ENCODE results near the gene DMWD. TPM values are rescaled to one million over a fixed set of nuclear protein-coding genes. Genes with fewer than 3 reads are reported as not detected.

Gene DMWD
- total and polyA plus RNA-seq, 2 of the 4 experiments (the other 2 are of a cell fraction): 9.7 to 28.5 TPM

GRCh38 chr19:45762870-45763631 is 29.6 kb downstream of the DMWD start:
- Histone ChIP-seq H3K4ac (ENCODE audit: low read depth, low read length) (no peak overlapping the region), H3K79me1 (ENCODE audit: low read depth in 1 of 2, low read length in 2 of 2) (peaks cover 0 to 20% of the 10 kb centered on the region in 2 experiments; a peak in 1 of 4 replicates), H2BK120ac (ENCODE audit: low read depth, low read length) (no peak overlapping the region; the same call in 1 of the 2 replicates), H3K4me2 (ENCODE audit: low read depth, low read length) (no peak overlapping the region), H3K36me3 (ENCODE audit: control insufficient read depth, insufficient read depth, low read length) (no peaks in the 10 kb centered on the region), H2BK20ac (ENCODE audit: low read depth, low read length) (no peak overlapping the region), H3K4me3 (ENCODE audit: insufficient read depth, low read depth, low read length) (no peak overlapping the region), H4K20me1 (ENCODE audit: insufficient read depth, low read length) (no peaks in the 10 kb centered on the region), H4K91ac (ENCODE audit: insufficient read depth, low read depth, low read length) (no peak overlapping the region), H2BK15ac (ENCODE audit: low read depth, low read length) (no peak overlapping the region), H3K23ac (ENCODE audit: low read depth, low read length) (no peak overlapping the region), H3K56ac (ENCODE audit: extremely low read depth, insufficient read depth, low read length) (no peak overlapping the region), H3K27ac (ENCODE audit: insufficient read depth, low read length) (no peak overlapping the region), H2AK5ac (ENCODE audit: low read depth, low read length) (no peak overlapping the region), H4K5ac (ENCODE audit: low read depth, low read length) (no peak overlapping the region), H3K14ac (replicated peaks; ENCODE audit: low read depth, low read length) (no peak overlapping the region), H3K9ac (ENCODE audit: low read depth, low read length) (no peak overlapping the region), H3K4me1 (ENCODE audit: control insufficient read depth, insufficient read depth, low read length) (peaks cover 22% of the 10 kb centered on the region), H2BK5ac (ENCODE audit: low read depth, low read length, poor library complexity, severe bottlenecking) (no peak overlapping the region), H3K27me3 (ENCODE audit: control insufficient read depth, insufficient read depth, low read length) (peaks cover 3% of the 10 kb centered on the region; the same call in 1 of the 2 replicates), H4K8ac (ENCODE audit: low read depth in 2 of 2, low read length in 2 of 2) (no peak overlapping the region), H2AK9ac (replicated peaks; ENCODE audit: low read depth, low read length, poor library complexity) (no peak overlapping the region), H3K9me3 (ENCODE audit: control insufficient read depth, insufficient read depth, low read length) (no peaks in the 10 kb centered on the region), H2AFZ (replicated peaks; ENCODE audit: low read length, poor library complexity) (no peak overlapping the region), H3K9me1 (ENCODE audit: insufficient read depth, low read length) (no peaks in the 10 kb centered on the region), H3K18ac (ENCODE audit: low read depth, low read length) (no peak overlapping the region)
- no peak for TF ChIP-seq RFX5 (IDR thresholded peaks at IDR 0.05; ENCODE audit: low read depth, low read length)
- TF ChIP-seq CTCF (conservative IDR thresholded peaks at IDR 0.05; ENCODE audit: low read depth, low read length): no peak
- no peak for TF ChIP-seq BHLHE40 (IDR thresholded peaks at IDR 0.05; ENCODE audit: low read depth, low read length)
- no peak for TF ChIP-seq NFE2L2 (IDR thresholded peaks at IDR 0.05; ENCODE audit: low read depth, low read length)
- no peak for TF ChIP-seq ELK1 (IDR thresholded peaks at IDR 0.05; ENCODE audit: borderline replicate concordance, low read depth, low read length)
- TF ChIP-seq POLR2A (IDR thresholded peaks at IDR 0.05; ENCODE audit: low read depth, low read length): no peak
- TF ChIP-seq SMC3 (IDR thresholded peaks at IDR 0.05; ENCODE audit: low read depth, low read length): no peak
- no peak for TF ChIP-seq RAD21 (IDR thresholded peaks at IDR 0.05; ENCODE audit: low read length)
- TF ChIP-seq CHD1 (IDR thresholded peaks at IDR 0.05; ENCODE audit: low read depth, low read length): no peak
- TF ChIP-seq MAZ (IDR thresholded peaks at IDR 0.05; ENCODE audit: borderline replicate concordance, low read depth, low read length): no peak
- TF ChIP-seq USF2 (IDR thresholded peaks at IDR 0.05; ENCODE audit: low read depth, low read length): no peak
- no peak for TF ChIP-seq MAFK (IDR thresholded peaks at IDR 0.05; ENCODE audit: low read depth, low read length)
- no peak for TF ChIP-seq RCOR1 (IDR thresholded peaks at IDR 0.05; ENCODE audit: insufficient replicate concordance, low read length)
- TF ChIP-seq FOS (IDR thresholded peaks at IDR 0.05; ENCODE audit: low read depth, low read length): no peak
- TF ChIP-seq CEBPB (IDR thresholded peaks at IDR 0.05; ENCODE audit: low read depth, low read length): no peak
- TF ChIP-seq MXI1 (IDR thresholded peaks at IDR 0.05; ENCODE audit: borderline replicate concordance, low read depth, low read length): no peak
- ChIA-PET CTCF (no interaction called here), POLR2A (ENCODE audit: unreplicated experiment) (no interaction called here)
- in situ Hi-C loops (cut with MboI; ENCODE audit: low sequenced_read_pairs): no loop called here
- intact Hi-C loops (cut with micrococcal nuclease): no loop called here
- no TSS peak for BruUV-seq (replicated peaks)
- 100% methylated on average over 4 of the region's 15 CpGs; no CpG with 5 or more reads in 1 of the 2 experiments for WGBS, 2 experiments (ENCODE audit: extremely low coverage in 2 of 2, insufficient read length in 1 of 2)
- no peak for DNase-seq
- no peak for ATAC-seq (ENCODE audit: low read depth)
- dilution Hi-C loops (cut with HindIII; ENCODE audit: low sequenced_read_pairs, unreplicated experiment): no loop called here
